HG03135 (cell line): ENCODE measurements around the gene B4GALNT2.
"Not testable (repeated sequence)": the region's sequence is repeated elsewhere in the genome, so short reads cannot be mapped to it uniquely, and the experiment has no call there.

ENCODE experiments used
- ATAC-seq: cut with Tn5 transposase; IDR thresholded peaks from one replicate; pipeline ENCODE4 v1.9.1; 2021; ENCODE audit warnings: mild to moderate bottlenecking, moderate library complexity; ENCODE audit not compliant: unreplicated experiment

Gene B4GALNT2, protein sequence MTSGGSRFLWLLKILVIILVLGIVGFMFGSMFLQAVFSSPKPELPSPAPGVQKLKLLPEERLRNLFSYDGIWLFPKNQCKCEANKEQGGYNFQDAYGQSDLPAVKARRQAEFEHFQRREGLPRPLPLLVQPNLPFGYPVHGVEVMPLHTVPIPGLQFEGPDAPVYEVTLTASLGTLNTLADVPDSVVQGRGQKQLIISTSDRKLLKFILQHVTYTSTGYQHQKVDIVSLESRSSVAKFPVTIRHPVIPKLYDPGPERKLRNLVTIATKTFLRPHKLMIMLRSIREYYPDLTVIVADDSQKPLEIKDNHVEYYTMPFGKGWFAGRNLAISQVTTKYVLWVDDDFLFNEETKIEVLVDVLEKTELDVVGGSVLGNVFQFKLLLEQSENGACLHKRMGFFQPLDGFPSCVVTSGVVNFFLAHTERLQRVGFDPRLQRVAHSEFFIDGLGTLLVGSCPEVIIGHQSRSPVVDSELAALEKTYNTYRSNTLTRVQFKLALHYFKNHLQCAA

DNA sequence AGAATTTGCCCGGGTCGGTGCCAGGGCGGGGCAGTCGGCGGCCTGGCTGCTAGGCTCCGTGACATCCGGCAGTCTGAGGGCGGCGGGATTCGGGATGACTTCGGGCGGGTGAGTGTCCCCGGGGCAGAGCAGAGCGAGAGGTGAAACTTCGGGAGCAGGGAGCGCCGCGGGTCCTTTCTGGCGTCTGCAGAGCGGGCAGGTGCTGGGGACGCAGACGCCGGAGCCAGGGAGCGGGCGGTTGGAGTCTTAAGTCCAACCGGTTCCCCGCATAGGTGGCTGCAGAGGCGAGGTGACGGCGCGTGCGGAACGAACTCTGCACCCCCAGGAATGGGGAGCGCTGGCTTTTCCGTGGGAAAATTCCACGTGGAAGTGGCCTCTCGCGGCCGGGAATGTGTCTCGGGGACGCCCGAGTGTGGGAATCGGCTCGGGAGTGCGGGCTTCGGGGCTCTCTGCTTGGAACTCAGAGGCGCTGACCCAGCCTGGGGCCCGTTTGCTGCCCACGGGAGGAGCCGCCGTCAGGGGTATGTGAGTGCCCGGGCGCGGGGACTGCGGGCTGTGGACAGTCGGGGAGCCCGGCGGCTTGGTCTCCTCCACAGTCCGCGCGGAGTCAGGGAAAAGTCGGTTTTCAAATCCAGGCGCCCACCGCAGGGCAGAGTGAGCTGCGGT, at the start of gene B4GALNT2:
Gene B4GALNT2, plus strand, starts transcription at position 71 of the 666 bp plus-strand sequence. Its CDS starts 24 bp downstream, at position 95.
- no peak for ATAC-seq

DNA sequence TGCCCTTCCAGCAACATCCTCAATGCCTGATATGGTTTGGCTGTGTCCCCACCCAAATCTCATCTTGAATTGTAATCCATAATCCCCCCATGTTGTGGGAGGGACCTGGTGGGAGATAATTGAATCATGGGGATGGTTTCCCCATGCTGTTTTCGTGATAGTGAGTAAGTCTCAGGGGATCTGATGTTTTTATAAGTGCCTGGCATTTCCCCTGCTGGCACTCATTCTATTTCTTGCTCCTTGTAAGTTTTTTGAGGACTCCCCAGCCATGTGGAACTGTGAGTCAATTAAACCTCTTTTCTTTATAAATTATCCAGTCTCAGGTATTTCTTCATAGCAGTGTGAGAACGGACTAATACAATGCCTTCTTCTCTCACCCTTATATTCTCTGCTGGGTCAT, 47.5 kb upstream of the B4GALNT2 start:
- not testable (repeated sequence) for ATAC-seq

DNA sequence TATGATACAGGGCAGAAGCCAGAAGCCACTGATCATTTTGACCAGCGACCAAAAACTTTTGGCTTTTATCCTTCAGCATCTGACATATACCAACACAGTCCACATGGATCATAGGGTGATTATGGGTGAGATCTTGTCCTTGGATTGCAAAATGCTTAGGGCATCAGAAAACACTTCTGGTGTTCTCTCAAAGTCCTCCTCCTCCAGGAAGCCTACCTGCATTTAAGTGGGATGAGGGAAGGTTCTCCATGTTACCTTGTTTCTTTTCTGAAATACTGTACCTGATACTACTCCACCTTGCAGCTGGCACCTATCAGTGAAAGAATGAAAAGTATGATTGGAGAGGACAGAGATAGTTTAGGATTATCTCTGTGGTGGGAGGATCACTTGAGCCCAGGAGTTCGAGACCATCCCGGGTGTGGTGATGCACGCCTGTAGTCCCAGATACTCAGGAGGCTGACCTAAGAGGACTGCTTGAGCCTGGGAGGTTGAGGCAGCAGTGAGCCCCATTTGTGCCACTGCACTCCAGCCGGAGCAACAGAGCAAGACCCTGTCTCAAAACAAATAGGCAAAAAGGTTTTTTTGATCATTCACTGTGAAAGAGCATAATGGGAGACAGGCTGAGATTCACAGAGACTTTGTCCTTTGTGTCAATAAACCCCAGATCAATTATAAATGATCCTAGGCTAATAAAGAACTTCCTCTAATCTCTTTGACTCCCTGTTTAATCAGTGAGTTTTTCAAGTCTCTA, 46.8 kb upstream of the B4GALNT2 start:
- ATAC-seq, result no peak

DNA sequence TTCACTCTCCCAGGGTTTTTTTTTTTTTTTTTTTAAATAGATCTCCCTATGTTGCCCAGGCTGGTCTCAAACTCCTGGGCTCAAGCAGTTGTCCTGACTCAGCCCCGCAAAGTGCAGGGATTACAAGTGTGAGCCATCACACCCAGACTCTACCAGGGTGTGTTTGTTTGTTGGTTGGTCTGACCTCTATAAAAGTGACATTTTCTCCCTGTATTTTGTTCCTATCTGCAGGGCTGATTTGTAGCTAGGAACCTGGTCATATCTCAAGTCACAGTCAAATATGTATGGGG, 46.3 kb upstream of the B4GALNT2 start:
- no peak for ATAC-seq

DNA sequence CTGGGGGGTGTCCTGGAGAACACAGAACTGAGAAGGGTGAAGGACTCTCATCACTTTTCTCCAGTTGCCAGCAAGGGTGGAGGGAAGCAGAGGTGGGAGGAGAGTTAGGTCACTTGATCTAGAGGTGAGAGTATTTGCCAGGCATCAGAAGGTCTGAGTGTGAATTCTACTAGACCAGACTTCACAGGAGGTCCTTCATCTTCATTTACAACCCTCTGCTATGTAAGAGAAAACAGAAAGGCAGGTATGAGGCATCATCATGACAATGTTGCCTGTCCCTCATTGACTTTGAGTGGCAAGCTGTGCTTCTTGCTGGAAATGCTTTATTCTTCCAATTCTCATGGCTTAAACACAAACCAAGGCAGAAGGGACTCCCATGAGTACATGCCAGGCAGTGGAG, 45.9 kb upstream of the B4GALNT2 start:
- ATAC-seq, result no peak

DNA sequence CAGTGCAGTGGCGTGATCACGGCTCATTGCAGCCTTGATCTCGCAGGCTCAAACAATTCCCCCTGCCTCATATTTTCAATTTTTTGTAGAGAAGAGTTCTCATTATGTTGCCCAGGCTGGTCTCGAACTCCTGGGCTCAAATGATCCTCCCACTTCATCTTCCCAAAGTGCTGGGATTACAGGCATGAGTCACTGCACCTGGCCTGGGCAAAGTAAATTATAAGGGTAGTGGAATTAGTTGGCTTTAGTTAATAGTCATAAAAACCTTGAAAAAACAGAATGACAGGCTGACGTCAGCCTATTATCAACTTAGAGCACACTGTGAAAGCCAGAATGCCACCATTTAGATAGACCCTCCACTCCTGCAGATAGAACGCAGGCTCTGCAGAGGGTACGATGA, 43.5 kb upstream of the B4GALNT2 start:
- ATAC-seq, result no peak

DNA sequence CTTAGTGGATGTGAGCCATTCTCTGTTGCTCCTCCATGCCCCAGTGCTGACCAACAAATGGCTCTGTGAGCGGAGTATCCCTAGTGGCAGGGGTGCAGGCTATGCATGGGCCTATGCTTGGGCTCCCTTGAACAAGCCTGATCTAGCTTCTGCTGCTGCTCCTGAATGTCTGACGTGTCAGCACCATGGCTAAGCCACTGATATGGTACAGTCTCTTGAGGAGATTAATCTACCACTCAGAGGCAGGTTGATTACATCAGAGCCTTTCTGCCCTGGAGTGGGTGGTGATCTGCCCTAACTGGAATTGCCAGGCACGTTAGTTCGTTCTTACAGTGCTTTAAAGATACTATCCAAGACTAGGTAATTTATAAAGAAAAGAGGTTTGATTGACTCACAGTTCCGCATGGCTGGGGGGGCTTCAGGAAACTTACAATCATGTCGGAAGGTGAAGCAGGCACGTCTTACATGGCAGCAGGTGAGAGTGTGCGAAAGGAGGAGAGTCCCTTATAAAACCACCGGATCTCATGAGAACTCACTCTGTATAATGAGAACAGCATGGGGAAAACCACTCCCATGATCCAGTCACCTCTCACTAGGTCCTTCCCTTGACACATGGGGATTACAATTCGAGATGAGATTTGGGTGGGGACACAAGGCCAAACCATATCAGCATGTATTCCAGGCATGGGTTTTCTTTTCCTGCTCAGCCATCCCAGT, 41.5 kb upstream of the B4GALNT2 start:
- no peak for ATAC-seq

DNA sequence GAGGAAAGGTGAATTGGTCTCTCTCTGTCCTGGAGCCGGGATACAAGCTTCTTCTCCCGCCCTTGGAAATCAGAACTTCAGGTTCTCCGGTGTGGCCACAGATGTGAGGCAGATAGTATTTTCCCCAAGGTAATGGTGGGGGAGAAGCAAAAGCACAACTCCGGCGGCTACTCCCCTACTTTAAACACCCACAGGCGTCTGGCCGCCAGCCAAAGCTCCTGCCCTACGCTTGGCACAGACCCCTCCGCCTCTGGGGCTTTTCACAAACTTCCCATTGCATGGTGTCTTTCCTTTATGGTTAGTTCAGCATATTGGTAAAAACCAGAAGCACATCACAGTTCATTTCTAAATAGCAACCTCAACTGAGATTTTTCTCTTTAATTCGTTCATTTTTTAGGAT, 39.4 kb upstream of the B4GALNT2 start:
- ATAC-seq, result no peak

DNA sequence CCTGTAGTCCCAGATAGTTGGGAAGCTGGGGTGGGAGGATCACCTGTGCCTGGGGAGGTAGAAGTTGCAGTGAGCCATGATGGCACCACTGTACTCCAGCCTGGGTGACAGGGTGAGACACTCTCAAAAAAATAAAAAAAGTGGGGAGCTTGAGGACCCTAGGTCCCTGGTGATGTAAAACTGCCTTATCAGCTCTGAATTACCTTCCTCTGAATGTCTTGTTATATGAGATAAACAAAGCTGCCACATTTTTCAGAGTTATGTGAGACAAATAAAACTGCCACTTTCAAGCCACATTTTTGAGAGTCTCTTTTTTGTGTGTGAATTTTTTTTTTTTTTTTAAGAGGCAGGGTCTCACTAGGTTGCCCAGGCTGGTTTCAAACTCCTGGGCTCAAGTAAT, 32.0 kb upstream of the B4GALNT2 start:
- ATAC-seq, result no peak

DNA sequence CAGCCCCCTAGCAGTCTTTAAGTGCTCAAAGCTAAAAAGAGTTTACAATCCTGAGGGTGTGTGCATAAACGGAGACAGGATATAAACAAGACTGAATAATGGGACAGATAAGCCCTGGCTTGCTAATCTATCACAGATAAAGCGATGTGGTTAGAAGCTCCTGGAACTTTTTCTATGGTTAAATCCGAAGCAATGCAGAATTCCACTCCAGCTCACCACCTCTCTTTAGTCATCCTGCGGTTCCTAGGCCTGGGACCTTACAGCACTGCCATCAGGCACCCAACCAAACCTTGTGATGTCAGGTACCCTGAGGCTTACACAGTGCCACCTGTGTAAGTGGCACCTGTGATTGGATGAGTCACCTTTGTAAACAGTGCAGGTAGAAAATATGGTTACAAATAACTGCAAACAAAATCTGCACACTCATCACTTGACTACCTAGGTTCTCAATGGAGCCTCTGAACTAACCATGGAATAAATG, 31.5 kb upstream of the B4GALNT2 start:
- no peak for ATAC-seq

DNA sequence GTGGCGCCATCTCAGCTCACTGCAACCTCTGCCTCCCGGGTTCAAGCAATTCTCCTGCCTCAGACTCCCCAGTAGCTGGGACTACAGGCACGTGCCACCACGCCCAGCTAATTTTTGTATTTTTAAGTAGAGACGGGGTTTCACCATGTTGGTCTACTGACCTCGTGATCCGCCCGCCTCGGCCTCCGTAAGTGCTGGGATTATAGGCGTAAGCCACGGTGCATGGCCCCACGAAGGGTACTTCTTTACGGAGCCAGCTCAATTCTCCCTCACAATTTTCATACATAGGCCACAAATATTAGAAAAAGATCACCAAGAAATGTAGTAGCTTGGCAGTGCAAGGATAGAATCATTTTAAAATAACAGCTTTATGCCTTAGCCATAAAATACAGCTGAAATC, 29.2 kb upstream of the B4GALNT2 start:
- not testable (repeated sequence) for ATAC-seq

DNA sequence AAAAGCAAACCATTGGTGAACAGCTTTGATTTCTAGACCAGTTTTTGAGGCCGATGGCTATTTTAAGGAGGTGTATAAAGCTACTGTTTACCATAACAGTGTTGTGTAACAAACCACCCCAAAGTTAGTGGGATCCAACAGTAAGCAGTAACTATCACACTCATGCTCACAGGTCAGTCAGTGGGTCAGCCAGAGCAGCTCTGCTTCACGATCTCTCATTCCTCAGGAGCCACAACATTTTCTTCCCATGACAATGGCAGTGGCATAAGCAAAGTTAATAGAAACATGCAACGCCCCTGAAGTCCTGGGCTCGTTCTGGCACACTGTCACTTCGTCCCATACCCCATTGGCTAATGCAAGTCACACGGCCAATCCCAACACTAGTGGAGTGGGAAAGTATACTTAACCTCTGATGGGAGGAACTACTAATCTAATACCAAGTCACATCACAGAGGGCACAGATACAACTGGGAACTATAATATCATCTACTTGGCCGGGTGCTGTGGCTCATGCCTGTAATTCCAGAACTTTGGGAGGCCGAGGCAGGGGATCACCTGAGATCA, 28.0 kb upstream of the B4GALNT2 start:
- no peak for ATAC-seq

DNA sequence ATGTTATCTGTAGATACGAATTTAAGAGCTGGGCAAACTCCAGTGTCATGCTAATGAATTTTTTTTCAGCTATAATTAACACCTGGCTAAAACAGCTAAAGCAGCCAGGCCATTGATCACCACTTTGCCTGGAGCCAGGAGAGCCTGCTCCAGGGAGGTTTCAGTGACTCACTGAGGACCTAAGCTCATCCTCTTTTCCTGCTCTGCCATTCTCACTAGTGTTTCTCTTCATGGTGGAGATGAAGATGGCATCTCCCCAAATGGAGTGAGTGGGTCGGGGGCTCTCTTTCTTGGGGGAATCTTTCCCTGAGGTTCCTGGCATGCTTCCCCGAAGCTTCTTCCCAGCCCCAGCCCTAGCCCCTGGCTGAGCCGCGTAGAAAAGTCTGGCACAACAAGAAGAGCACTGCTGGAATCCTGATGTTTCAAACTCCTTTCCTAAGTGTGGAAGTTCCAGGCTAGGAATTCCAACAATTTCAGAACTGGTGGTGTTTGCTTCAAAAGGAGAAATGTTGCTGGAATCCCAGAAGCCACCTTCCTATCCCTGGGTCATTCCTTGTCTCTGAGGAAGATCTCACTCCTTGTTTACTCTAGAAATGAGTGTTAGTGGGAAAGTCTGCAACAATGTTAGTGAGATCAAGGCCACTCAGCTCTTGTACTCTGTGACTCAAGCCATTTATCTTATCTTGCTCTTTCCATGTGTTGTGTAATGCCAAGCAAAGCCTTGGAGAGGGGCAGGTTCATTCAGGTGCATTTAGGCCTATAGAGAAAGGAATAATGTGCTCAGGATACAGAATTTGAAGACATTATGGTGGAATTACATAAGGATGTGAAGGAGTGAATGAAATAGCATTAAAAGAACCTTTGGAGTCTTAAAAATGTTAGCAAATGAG, 26.0 kb upstream of the B4GALNT2 start:
- ATAC-seq, result no peak

DNA sequence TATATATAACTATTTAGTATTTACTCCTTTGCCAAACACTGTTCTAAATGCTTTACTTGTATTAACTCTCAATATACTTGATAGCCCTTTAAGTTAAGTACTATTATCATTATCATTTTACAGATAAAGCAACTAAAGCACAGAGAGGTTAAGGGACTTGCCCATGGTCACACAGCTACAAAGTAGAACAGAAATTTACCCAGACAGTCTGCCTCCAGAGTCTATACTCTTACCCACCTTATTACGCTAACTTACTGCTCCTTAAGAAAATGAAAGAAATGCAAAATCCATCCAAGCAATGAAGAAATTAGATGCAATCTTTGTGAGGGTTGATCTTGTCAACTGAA, 25.4 kb upstream of the B4GALNT2 start:
- no peak for ATAC-seq

DNA sequence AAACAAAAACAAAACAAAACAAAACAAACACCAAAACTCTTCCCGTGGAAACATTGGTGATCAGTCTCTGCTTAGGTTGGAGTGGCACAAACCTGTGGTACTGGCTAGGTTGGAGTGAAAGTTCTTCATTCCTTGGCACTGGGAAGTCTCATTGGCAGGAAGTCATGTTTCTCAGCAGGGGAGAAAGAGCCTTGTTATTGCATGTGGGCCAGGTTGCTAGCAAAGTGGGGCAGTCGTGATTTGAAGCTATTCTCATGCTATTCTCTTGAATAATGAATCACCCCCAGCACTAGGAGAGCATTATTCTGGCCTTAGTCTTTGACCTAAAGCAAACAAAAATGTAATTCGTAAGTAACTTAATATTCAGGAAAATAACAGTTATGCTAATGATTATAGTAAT, 24.3 kb upstream of the B4GALNT2 start:
- no peak for ATAC-seq

DNA sequence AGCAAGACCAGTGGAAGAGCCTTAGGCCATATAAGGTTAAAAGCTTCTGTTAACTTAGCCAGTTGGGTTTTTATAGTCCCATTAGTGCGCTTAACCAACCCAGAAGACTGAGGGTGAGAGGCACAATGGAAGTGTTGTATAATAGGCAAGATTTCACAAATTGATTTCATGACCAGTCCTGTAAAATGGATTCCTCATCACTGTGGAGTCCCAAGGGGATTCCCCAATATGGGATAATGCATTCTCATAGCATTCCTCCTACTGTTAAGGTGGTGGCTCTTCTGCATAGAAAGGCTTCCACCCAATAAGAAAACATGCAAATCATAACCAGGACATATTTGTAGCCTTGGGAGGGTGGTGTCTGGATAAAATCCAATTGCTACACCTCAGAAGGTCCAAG, 22.1 kb upstream of the B4GALNT2 start:
- no peak for ATAC-seq

DNA sequence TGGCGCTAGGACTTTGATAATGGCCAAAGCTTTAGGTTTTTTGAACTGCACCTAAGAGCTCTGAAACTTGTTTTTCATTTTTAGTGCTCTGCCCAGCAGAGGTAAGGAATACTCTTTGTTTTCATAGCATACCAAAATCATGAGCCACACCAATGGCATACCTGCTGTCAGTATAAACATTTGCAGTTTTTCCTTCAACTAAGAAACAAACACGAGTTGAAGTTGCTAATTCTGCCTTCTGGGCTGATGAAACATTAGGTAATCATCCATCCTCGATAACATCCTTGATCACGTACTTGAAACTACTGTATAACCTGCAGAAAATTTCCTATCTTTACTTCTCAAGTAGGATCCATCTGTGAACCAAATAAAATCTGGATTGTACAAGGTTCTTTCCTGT, 20.6 kb upstream of the B4GALNT2 start:
- ATAC-seq, result no peak

DNA sequence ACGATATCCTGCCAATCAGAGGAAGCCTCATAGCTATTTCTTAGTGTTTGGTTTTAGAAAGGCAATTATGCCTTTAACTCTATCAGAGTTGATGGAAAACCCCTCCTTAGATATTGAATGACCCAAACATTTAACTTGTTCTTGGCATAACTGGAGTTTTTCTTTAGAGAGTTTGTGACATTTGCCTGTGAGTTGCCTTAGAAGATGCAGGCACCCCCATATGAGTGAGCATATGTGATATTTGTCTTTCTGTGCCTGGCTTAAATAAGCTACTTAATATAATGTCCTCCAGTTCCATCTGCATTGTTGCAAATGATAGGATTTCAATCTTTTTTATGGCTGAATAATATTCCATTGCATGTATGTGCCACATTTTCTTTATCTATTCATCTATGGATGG, 19.6 kb upstream of the B4GALNT2 start:
- no peak for ATAC-seq

DNA sequence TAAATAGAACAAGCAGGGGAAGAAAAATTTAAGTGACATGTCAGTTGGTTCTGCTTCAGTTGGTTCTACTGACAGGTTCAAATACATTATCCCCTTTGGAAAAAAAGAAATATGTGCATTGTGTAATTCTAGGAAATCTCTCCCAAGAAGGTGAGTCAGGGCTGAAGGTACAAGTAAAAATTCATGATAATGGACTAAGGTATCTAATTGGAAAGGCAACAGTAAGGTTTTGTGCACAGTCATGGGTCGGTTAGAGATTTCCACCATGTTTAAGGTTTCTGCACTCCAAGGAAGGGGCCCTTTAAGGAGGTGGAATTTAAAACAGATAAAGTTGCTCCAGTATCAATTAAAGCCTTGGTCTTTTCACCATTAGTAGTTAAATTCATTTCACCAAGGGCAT, 17.9 kb upstream of the B4GALNT2 start:
- ATAC-seq, result no peak
